GM23248 (cell line): ENCODE data around the gene ZNF107.

ENCODE experiments used
- EZH2 ChIP-seq: fragments of 200-600 bp; sonication (generic); IDR thresholded peaks from 2 replicates; pipeline ENCODE4 v1.6.1; 2018; ENCODE audit warnings: antibody characterized with exemption, mild to moderate bottlenecking; ENCODE audit not compliant: insufficient read depth, poor library complexity, severe bottlenecking
- EZH2phosphoT487 ChIP-seq: fragments of 200-600 bp; sonication (generic); IDR thresholded peaks from 2 replicates; pipeline ENCODE4 v1.6.1; 2018; ENCODE audit warnings: antibody characterized with exemption, moderate library complexity, mild to moderate bottlenecking, low read depth; ENCODE audit not compliant: insufficient read depth

DNA sequence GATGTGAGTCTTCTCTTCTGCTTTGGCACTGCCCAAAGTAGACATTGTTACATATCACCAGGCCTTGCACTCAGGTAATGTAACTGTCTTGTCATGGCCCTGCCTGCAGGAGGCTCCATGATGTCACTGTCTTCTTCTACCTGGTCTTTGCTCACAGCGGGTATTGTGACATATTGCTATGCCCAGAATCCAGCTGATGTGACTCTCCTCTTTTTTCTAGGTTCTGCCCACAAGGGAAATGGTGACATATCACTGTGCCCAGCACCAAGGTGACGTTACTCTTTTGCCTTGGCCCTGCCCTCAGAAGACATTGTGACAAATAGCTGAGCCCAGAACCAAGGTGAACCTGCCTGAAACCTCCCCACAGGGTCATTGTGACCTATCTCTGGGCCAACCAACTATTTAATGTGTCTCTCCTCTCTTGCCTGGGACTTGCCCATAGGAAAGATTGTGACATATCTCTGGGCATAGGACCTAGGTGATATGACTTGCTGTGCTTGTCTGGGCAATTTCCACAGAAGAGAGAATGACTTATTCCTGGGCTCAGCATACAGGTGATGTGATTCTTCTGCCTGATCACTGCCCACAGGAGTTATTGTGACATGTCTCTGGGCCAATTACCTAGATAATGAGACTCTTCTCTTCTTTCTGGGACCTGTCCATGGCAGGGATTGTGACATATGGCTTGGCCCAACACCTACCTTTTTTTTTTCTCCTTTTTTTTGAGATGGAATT lies 26.5 kb upstream of the ZNF107 start:
- TF ChIP-seq EZH2, result no peak
- no peak for TF ChIP-seq EZH2phosphoT487
